Peyer's patch (tissue), 4 donors: Measurements from ENCODE around the gene ZNF362.

Experiments used
- POLR2A ChIP-seq, 2 donors: fragments of 450-650 bp; IDR thresholded peaks; one replicate each; pipeline ENCODE4 v1.5.1; 2017; ENCODE audit warnings: antibody characterized with exemption in 2 of 2, mild to moderate bottlenecking in 2 of 2, moderate library complexity in 2 of 2
- TF ChIP-seq, protein P1 (sequence below), 6 experiments: fragments of 450-650 bp in 4 of 6; fragments of 200-600 bp in 2 of 6; sonication (generic) in 1 of 6; IDR thresholded peaks; one replicate each; pipeline ENCODE4 v1.5.1; 2017 to 2019; ENCODE audit warnings: antibody characterized with exemption in 6 of 6, mild to moderate bottlenecking in 3 of 6, moderate library complexity in 1 of 6

- TF ChIP-seq POLR2A (IDR thresholded peaks at IDR 0.05): no peak
- TF ChIP-seq, protein P1, sequence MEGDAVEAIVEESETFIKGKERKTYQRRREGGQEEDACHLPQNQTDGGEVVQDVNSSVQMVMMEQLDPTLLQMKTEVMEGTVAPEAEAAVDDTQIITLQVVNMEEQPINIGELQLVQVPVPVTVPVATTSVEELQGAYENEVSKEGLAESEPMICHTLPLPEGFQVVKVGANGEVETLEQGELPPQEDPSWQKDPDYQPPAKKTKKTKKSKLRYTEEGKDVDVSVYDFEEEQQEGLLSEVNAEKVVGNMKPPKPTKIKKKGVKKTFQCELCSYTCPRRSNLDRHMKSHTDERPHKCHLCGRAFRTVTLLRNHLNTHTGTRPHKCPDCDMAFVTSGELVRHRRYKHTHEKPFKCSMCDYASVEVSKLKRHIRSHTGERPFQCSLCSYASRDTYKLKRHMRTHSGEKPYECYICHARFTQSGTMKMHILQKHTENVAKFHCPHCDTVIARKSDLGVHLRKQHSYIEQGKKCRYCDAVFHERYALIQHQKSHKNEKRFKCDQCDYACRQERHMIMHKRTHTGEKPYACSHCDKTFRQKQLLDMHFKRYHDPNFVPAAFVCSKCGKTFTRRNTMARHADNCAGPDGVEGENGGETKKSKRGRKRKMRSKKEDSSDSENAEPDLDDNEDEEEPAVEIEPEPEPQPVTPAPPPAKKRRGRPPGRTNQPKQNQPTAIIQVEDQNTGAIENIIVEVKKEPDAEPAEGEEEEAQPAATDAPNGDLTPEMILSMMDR (IDR thresholded peaks at IDR 0.05): no peak
Measured at GRCh38 chr1:33250217-33250616, 6.1 kb upstream of the ZNF362 start.
